Endodermal cell (in vitro differentiated cells): ENCODE results near the gene GPC3. TPM values are rescaled to one million over a fixed set of nuclear protein-coding genes. Genes with fewer than 3 reads are reported as not detected.

Source experiments
- DNase-seq: peaks from one replicate; pipeline ENCODE4 v3.0.0-alpha.2; 2017
- H3K27ac ChIP-seq: 2 replicates; pipeline ENCODE4 v1.5.1; 2013; ENCODE audit warnings: mild to moderate bottlenecking, low read depth, low read length, moderate library complexity
- H3K27me3 ChIP-seq: 2 replicates; pipeline ENCODE4 v1.6.1; 2013; ENCODE audit warnings: mild to moderate bottlenecking, low read length, moderate library complexity; ENCODE audit not compliant: insufficient read depth, control insufficient read depth, poor library complexity, severe bottlenecking
- H3K36me3 ChIP-seq: 2 replicates; pipeline ENCODE4 v1.7.0; 2013; ENCODE audit warnings: mild to moderate bottlenecking, low read length, moderate library complexity; ENCODE audit not compliant: control insufficient read depth, insufficient read depth
- H3K4me1 ChIP-seq: one replicate; pipeline ENCODE4 v1.7.0; 2013; ENCODE audit warnings: low read length; ENCODE audit not compliant: control insufficient read depth, insufficient read depth
- H3K4me3 ChIP-seq: 2 replicates; pipeline ENCODE4 v1.5.1; 2013; ENCODE audit warnings: mild to moderate bottlenecking, low read length, moderate library complexity
- H3K9ac ChIP-seq: 2 replicates; pipeline ENCODE4 v1.6.1; 2013; ENCODE audit warnings: mild to moderate bottlenecking, low read length, moderate library complexity; ENCODE audit not compliant: poor library complexity, severe bottlenecking; ENCODE audit errors: extremely low read depth
- H3K9me3 ChIP-seq: 2 replicates; pipeline ENCODE4 v1.6.1; 2013; ENCODE audit warnings: mild to moderate bottlenecking, low read length, moderate library complexity; ENCODE audit not compliant: control insufficient read depth
- H3K27ac Mint-ChIP-seq: 2 replicates; pipeline ENCODE4 v1.8.0; 2020; ENCODE audit warnings: mixed read lengths
- H3K27me3 Mint-ChIP-seq: 2 replicates; pipeline ENCODE4 v1.8.0; 2021; ENCODE audit warnings: mild to moderate bottlenecking, mixed read lengths; ENCODE audit not compliant: insufficient read depth
- H3K36me3 Mint-ChIP-seq: 2 replicates; pipeline ENCODE4 v1.8.0; 2020; ENCODE audit warnings: low read depth, mixed read lengths
- H3K4me1 Mint-ChIP-seq: 2 replicates; pipeline ENCODE4 v1.8.0; 2020; ENCODE audit warnings: mixed read lengths
- H3K4me3 Mint-ChIP-seq: 2 replicates; pipeline ENCODE4 v1.8.0; 2020; ENCODE audit warnings: mild to moderate bottlenecking, moderate library complexity, mixed read lengths
- H3K9me3 Mint-ChIP-seq: 2 replicates; pipeline ENCODE4 v1.8.0; 2020; ENCODE audit warnings: mild to moderate bottlenecking, mixed read lengths
- WGBS, 2 experiments: methylation state at CpG; one replicate each; pipeline versions ENCODE4 v1.1.5 to v1.1.7; 2013; ENCODE audit warnings: missing lambda C conversion rate in 2 of 2, mixed read lengths in 1 of 2; ENCODE audit not compliant: insufficient coverage in 1 of 2, insufficient read length in 1 of 2; 5-methylcytosine and 5-hydroxymethylcytosine counted together
- total RNA-seq, 2 donors: library from RNA; stranded (reverse); fragmentation: NEBNext Ultra II Directional in 1 of 2; extraction: Animal tissue kit (Norgen Biotek cat#: 25700) in 1 of 2; gene quantifications; 2 replicates in 1 of 2; 3 replicates in 1 of 2; pipeline ENCODE4 v1.2.1, GENCODE V29; 2021
- TF ChIP-seq, protein P1 (sequence below): fragments of 200-600 bp; sonication (generic); conservative IDR thresholded peaks from 2 replicates; pipeline ENCODE4 v1.5.0; 2021; ENCODE audit warnings: antibody characterized with exemption, mild to moderate bottlenecking

The GPC3 gene
- total RNA-seq, 2 donors from 2014 or later: 39.5 to 125 TPM

DNA sequence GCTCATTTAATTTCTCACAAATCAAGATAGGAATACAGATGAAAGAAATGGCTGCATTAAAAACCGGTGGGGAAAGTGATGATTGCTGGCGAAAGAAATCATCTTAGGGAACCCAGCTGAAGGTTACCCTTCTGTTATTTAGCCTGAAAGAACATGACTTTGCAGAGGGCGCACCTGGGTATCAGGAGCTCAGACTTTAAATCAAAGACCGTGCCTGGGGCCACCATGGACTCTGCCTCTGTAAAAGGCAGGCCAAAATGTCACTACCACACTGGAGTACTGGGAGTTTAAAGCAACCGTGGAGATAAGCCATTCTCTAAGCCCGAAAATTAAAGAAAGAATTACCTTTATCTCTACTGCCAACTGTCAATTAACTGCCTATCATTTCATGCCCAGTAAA is 24.3 kb downstream of the GPC3 start:
- TF ChIP-seq, protein P1, sequence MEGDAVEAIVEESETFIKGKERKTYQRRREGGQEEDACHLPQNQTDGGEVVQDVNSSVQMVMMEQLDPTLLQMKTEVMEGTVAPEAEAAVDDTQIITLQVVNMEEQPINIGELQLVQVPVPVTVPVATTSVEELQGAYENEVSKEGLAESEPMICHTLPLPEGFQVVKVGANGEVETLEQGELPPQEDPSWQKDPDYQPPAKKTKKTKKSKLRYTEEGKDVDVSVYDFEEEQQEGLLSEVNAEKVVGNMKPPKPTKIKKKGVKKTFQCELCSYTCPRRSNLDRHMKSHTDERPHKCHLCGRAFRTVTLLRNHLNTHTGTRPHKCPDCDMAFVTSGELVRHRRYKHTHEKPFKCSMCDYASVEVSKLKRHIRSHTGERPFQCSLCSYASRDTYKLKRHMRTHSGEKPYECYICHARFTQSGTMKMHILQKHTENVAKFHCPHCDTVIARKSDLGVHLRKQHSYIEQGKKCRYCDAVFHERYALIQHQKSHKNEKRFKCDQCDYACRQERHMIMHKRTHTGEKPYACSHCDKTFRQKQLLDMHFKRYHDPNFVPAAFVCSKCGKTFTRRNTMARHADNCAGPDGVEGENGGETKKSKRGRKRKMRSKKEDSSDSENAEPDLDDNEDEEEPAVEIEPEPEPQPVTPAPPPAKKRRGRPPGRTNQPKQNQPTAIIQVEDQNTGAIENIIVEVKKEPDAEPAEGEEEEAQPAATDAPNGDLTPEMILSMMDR: no peak
- no peaks in the 10 kb centered on the region for H3K9me3 Mint-ChIP-seq
- H3K27ac Mint-ChIP-seq: no peak overlapping the region

DNA sequence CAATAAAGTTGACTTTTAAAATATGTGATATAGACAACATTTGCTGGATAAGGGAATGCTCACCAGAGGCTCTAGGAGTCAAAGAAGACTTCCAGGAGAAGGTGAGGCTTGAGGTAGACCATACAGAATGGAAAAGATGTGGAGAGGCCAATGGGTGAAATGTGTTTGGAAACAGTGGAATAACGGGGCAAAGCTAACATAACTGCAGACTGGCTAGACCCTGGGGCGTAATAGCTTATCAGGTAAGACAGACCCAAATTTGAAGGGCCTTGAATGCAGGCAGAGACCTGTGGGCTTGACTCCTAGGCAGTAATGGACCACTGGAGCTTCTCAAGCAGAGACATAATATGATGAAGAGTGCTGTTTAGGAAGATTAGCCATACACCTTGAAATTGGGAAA is 25.4 kb downstream of the GPC3 start:
- H3K9me3 ChIP-seq: no peaks in the 10 kb centered on the region
- no peak overlapping the region for H3K9ac ChIP-seq
- no peaks in the 10 kb centered on the region for H3K4me1 ChIP-seq
- H3K4me3 Mint-ChIP-seq: no peak overlapping the region
- H3K36me3 Mint-ChIP-seq: peaks cover 7% of the 10 kb centered on the region
- no peaks in the 10 kb centered on the region for H3K27me3 ChIP-seq
- no peak overlapping the region for H3K27ac Mint-ChIP-seq
- H3K36me3 ChIP-seq: no peaks in the 10 kb centered on the region
- H3K4me1 Mint-ChIP-seq: peaks cover 3% of the 10 kb centered on the region
- H3K27ac ChIP-seq: no peak overlapping the region
- no peak overlapping the region for H3K4me3 ChIP-seq
- no peak for DNase-seq
- 93% methylated on average over 2 of the region's 2 CpGs; no CpG with 5 or more reads in 1 of the 2 experiments for WGBS, 2 experiments
- TF ChIP-seq, protein P1: no peak
- H3K9me3 Mint-ChIP-seq: peaks cover 2% of the 10 kb centered on the region
- H3K27me3 Mint-ChIP-seq: peaks cover 1% of the 10 kb centered on the region

More for the DNA sequence above, 24.3 kb downstream of the GPC3 start:
- no peak overlapping the region for H3K4me3 ChIP-seq
- 91 to 92% methylated on average over 4 to 6 of the region's 6 CpGs for WGBS, 2 experiments
- H3K36me3 Mint-ChIP-seq: peaks cover 1% of the 10 kb centered on the region
- no peaks in the 10 kb centered on the region for H3K27me3 ChIP-seq
- H3K4me1 Mint-ChIP-seq: peaks cover 9% of the 10 kb centered on the region
- H3K9me3 ChIP-seq: no peaks in the 10 kb centered on the region
- H3K27ac ChIP-seq: no peak overlapping the region
- H3K36me3 ChIP-seq: no peaks in the 10 kb centered on the region
- no peak for DNase-seq
- H3K4me1 ChIP-seq: no peaks in the 10 kb centered on the region
- H3K27me3 Mint-ChIP-seq: peaks cover 1% of the 10 kb centered on the region
- H3K9ac ChIP-seq: no peak overlapping the region
- H3K4me3 Mint-ChIP-seq: no peak overlapping the region

DNA sequence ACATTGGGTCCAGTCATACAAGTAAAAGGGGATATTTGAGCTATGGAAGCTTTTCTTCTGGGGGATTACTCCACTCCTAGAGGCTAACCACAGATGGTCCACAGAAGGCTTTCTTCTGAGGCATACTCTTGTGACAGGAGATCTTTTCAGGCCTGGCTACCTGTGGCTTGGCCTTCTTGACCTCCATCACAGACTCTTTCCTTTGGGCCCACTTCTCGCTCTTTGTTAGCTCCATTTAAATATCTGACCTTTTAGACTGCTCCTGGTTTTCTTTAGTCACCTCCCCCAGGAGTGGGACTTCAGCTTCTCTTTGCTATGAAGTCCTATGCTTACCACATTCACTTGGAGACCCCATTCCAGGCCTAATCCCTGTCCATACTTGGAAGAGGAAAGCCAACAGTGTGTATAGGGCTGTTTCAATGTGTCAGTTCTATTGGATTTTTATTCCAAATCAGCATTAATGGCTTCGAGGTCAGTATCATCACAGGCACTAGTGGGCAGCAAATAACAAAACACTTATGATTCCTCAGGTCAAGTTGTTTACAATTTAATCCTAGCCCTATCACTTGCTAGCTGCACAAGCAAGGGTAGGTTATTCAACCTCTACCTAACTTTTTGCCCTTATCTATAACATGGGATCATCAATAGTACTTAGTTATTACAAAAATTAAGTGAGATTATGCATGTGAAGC is 26.3 kb downstream of the GPC3 start:
- no peak overlapping the region for H3K4me3 ChIP-seq
- no peak for DNase-seq
- H3K9me3 ChIP-seq: no peaks in the 10 kb centered on the region
- no peak overlapping the region for H3K4me3 Mint-ChIP-seq
- H3K4me1 Mint-ChIP-seq: peaks cover 3% of the 10 kb centered on the region
- H3K9me3 Mint-ChIP-seq: peaks cover 2% of the 10 kb centered on the region
- H3K36me3 ChIP-seq: no peaks in the 10 kb centered on the region
- H3K27me3 Mint-ChIP-seq: peaks cover 1% of the 10 kb centered on the region
- no peak overlapping the region for H3K27ac Mint-ChIP-seq
- no peak overlapping the region for H3K27ac ChIP-seq
- H3K4me1 ChIP-seq: no peaks in the 10 kb centered on the region
- WGBS, 2 experiments: 87% methylated on average over 2 of the region's 2 CpGs; no CpG with 5 or more reads in 1 of the 2 experiments
- no peak overlapping the region for H3K9ac ChIP-seq
- no peaks in the 10 kb centered on the region for H3K27me3 ChIP-seq
- TF ChIP-seq, protein P1: no peak
- H3K36me3 Mint-ChIP-seq: peaks cover 8% of the 10 kb centered on the region
